ENCODE results near the gene IKZF4. TPM values are rescaled to one million over a fixed set of nuclear protein-coding genes. Genes with fewer than 3 reads are reported as not detected.
"Not testable (repeated sequence)": the region's sequence is repeated elsewhere in the genome, so short reads cannot be mapped to it uniquely, and the experiment has no call there.

Gene IKZF4
- total RNA-seq, 6 experiments from 2014 or later, result 0.99 to 2.6 (median 2.3) TPM

DNA sequence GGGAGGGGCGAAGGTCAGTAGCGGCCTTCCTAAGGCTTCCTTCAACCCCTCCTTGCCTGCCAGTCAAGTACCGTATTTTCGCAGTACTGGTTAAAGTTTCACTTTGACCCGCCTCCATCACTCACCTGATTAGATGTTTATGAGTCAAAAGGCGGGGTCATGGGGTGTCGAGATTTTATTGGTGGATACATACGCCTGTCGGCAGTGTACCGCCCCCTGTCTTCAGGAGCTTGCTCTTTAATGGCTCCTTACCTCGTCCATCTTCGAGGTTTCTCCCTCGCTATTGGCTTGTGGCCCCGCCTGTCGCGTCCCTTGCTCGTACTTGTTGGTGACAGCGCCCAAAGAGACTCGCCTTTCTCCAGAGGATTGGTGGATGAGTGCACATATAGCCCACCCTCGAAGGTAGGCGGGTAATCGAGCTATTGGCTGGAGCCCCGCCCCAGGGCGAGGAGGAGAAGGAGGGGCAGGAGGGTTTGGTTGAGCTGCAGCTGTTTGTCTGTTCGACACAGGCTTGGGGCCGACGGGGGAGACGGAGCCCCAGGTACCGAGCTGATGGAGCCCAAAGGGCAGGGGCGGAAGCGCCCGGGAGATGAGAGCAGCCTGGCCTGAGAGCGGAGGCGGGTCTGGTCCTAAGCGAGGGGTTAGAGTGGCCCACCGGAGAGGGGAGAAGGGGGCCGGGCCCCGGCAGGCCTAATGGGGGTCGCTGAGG, 47.1 kb upstream of the IKZF4 start, which contains the start of gene RAB5B:
Gene RAB5B (plus strand): TSS at position 480 of the 709 bp plus-strand sequence. CDS start 12,883 bp downstream, outside the sequence.
- H3K36me3 ChIP-seq, result no peaks in the 10 kb centered on the region
- peak within 1 kb of the TSS; percentile 96 to 100 (median 99) for H3K4me3 ChIP-seq
- peaks cover 0 to 16% (median 5%) of the 10 kb centered on the region in 4 donors for H3K4me1 ChIP-seq
- ATAC-seq (peak; percentile 88 to 95 (median 91)), DNase-seq (peak; percentile 98 to 100 (median 99))
- peak; percentile 98 for TF ChIP-seq POLR2A (IDR thresholded peaks at IDR 0.05)
- TF ChIP-seq, protein P1, sequence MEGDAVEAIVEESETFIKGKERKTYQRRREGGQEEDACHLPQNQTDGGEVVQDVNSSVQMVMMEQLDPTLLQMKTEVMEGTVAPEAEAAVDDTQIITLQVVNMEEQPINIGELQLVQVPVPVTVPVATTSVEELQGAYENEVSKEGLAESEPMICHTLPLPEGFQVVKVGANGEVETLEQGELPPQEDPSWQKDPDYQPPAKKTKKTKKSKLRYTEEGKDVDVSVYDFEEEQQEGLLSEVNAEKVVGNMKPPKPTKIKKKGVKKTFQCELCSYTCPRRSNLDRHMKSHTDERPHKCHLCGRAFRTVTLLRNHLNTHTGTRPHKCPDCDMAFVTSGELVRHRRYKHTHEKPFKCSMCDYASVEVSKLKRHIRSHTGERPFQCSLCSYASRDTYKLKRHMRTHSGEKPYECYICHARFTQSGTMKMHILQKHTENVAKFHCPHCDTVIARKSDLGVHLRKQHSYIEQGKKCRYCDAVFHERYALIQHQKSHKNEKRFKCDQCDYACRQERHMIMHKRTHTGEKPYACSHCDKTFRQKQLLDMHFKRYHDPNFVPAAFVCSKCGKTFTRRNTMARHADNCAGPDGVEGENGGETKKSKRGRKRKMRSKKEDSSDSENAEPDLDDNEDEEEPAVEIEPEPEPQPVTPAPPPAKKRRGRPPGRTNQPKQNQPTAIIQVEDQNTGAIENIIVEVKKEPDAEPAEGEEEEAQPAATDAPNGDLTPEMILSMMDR (IDR thresholded peaks at IDR 0.05), result peak in 2 of 4 donors; percentile 36 to 47
- 0% methylated on average over 18 of the region's 39 CpGs for WGBS (ENCODE audit: insufficient coverage, low coverage, low lambda C conversion rate, missing lambda C conversion rate)
- intact Hi-C loops (cut with DNase I), result no loop called here
- H3K27me3 ChIP-seq, result no peaks in the 10 kb centered on the region
- peak within 1 kb of the TSS; percentile 90 to 95 (median 93) for H3K27ac ChIP-seq
- no peaks in the 10 kb centered on the region for H3K9me3 ChIP-seq

DNA sequence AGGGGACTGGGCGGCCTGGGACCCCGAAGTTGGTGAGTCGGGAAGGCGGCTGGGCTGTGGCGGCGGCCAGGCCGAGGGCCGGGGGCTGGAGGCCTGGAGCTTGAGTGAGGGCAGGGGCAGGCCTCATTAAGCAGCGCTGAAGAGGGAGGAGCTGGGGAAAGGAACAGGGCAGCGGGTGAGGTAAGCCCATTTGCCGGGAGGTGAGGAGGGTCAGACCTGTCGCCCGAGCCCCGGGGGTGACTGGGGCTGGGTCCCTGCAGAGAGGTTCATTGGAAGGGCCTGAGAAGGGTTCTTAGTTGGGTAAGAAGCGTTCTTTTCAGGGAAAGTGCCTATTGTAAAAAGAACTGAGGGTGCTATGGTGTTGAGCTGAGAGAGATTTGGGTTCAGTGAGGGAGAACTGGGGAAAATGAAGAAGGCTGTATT, 46.5 kb upstream of the IKZF4 start:
- under 1% methylated on average over 14 of the region's 15 CpGs for WGBS (ENCODE audit: insufficient coverage, low coverage, low lambda C conversion rate, missing lambda C conversion rate)
- DNase-seq, result no peak
- peaks cover 0 to 16% (median 5%) of the 10 kb centered on the region in 4 donors for H3K4me1 ChIP-seq

DNA sequence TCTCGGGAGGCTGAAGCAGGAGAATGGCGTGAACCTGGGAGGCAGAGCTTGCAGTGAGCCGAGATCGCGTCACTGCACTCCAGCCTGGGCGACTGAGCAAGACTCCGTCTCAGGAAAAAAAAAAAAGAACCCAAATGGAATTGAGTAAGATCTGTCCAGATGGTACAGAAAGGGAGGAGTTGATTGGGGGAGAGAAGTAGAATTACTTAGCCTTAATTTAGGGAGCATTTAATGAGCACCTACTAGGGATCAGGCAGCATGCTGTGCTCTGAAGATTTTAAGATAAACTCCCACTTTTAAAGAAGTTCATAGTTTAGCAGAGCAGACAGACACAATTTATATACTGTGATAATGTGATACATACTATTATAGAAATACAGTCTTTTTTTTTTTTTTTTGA, 42.5 kb upstream of the IKZF4 start:
- peaks cover 0 to 9% (median 0%) of the 10 kb centered on the region in 4 donors for H3K4me1 ChIP-seq

More for the DNA sequence above, 46.5 kb upstream of the IKZF4 start:
- H3K4me3 ChIP-seq, result peak overlapping the region; percentile 96 to 100 (median 99)
- peak; percentile 21 for TF ChIP-seq POLR2A (IDR thresholded peaks at IDR 0.05)
- TF ChIP-seq, protein P1 (IDR thresholded peaks at IDR 0.05), result no peak
- intact Hi-C loops (cut with DNase I), result no loop called here
- no peaks in the 10 kb centered on the region for H3K9me3 ChIP-seq
- H3K27me3 ChIP-seq, result no peaks in the 10 kb centered on the region
- ATAC-seq, result peak; percentile 28 to 55 (median 40)
- peak overlapping the region; percentile 90 to 95 (median 93) for H3K27ac ChIP-seq
- H3K36me3 ChIP-seq, result no peaks in the 10 kb centered on the region

DNA sequence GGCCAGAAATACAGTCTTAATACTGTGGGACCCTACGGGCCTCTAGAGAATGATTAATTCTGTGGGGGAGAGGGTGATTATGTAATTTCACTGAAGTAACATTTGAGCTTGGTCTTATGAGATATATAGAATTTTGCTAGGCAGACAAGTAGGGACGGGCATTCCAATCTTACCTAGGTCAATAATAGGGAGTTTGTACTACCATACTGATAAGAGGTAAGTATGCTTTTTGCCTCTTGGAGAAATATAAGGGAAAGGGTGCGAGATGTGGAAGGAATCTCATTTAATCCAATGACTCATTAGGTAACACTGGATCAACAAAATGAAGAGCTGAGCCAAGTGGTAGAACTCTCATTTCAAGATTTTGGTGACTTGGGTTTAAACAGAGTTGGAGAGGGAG, 41.8 kb upstream of the IKZF4 start:
- 82% methylated on average over 3 of the region's 3 CpGs for WGBS (ENCODE audit: insufficient coverage, low coverage, low lambda C conversion rate, missing lambda C conversion rate)
- Histone ChIP-seq H3K27ac (no peak overlapping the region), H3K4me3 (no peak overlapping the region), H3K27me3 (no peaks in the 10 kb centered on the region), H3K9me3 (no peaks in the 10 kb centered on the region), H3K36me3 (peaks cover 0 to 7% (median 2%) of the 10 kb centered on the region in 4 donors), H3K4me1 (peaks cover 0 to 9% (median 0%) of the 10 kb centered on the region in 4 donors)
- intact Hi-C loops (cut with DNase I), result no loop called here
- no peak for DNase-seq
- TF ChIP-seq POLR2A (IDR thresholded peaks at IDR 0.05), result no peak
- TF ChIP-seq, protein P1 (IDR thresholded peaks at IDR 0.05), result no peak
- ATAC-seq, result no peak

More for the DNA sequence above, 42.5 kb upstream of the IKZF4 start:
- H3K36me3 ChIP-seq, result peaks cover 0 to 2% (median under 1%) of the 10 kb centered on the region in 4 donors
- no peaks in the 10 kb centered on the region for H3K9me3 ChIP-seq
- intact Hi-C loops (cut with DNase I), result no loop called here
- TF ChIP-seq, protein P1 (IDR thresholded peaks at IDR 0.05), result no peak
- TF ChIP-seq POLR2A (IDR thresholded peaks at IDR 0.05), result no peak
- H3K27ac ChIP-seq, result no peak overlapping the region
- 63% methylated on average over 2 of the region's 7 CpGs for WGBS (ENCODE audit: insufficient coverage, low coverage, low lambda C conversion rate, missing lambda C conversion rate)
- DNase-seq (no peak), ATAC-seq (no peak)
- no peak overlapping the region for H3K4me3 ChIP-seq
- no peaks in the 10 kb centered on the region for H3K27me3 ChIP-seq

DNA sequence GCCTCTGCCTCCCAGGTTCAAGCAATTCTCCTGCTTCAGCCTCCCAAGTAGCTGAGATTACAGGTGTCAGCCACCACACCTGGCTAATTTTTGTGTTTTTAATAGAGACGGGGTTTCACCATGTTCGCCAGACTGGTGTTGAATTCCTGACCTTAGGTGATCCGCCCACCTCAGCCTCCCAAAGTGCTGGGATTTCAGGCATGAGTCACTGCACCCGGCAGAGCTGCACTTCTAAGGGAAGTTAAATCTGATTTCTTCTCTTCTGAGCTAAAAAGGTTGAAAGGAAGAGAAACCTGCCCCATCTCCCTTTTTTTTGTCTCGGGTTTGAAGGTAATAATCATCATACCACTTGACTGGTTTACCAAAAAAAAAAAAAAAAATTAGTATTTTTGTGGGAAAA, 39.0 kb upstream of the IKZF4 start:
- peak in 1 of 4 donors; percentile 65 for ATAC-seq
- DNase-seq; H3K4me1 ChIP-seq; H3K27me3 ChIP-seq; H3K4me3 ChIP-seq; intact Hi-C loops (cut with DNase I); H3K27ac ChIP-seq; H3K9me3 ChIP-seq: not testable (repeated sequence)
- 64% methylated on average over 5 of the region's 5 CpGs for WGBS (ENCODE audit: insufficient coverage, low coverage, low lambda C conversion rate, missing lambda C conversion rate)
- H3K36me3 ChIP-seq, result peaks cover 0 to 25% (median 3%) of the 10 kb centered on the region in 4 donors
